K562 (cell line): ENCODE results near the gene WNT3. TPM values are rescaled to one million over a fixed set of nuclear protein-coding genes. Genes with fewer than 3 reads are reported as not detected.
A peak's percentile ranks its signal among the peaks of the same experiment; 100 is the strongest.

Experiments
- ATAC-seq: fragments of 200-7000 bp; cut with Tn5 transposase; 3 replicates; pipeline ENCODE4 v1.9.1; 2020; ENCODE audit warnings: moderate library complexity
- BruUV-seq: library from RNA; stranded (reverse); fragments of 400-500 nt; replicated peaks from 2 replicates; lab custom pipeline; 2021; lab: Mats Ljungman, UMichigan
- CTCF ChIA-PET: fragments of 300-600 bp; formaldehyde crosslinking; extraction: SDS; loops from one replicate; lab custom pipeline; 2021; ENCODE audit warnings: low intra/inter-chr PET ratio; lab: Yijun Ruan, JAX
- POLR2A ChIA-PET: fragments of 300-600, 350-650 bp; sonication (Branson Sonifier 250); formaldehyde crosslinking; extraction: SDS; loops from one replicate; lab custom pipeline; 2021; ENCODE audit warnings: antibody characterized with exemption, inconsistent platforms; lab: Yijun Ruan, JAX
- DNase-seq, 4 experiments: peaks; one replicate each; pipeline versions ENCODE4 v3.0.0 to v3.0.0-alpha.2; 2011 to 2018; ENCODE audit warnings: low spot score in 3 of 4, mixed read lengths in 3 of 4; ENCODE audit errors: extremely low read depth in 1 of 4
- FAIRE-seq: peaks from 2 replicates; lab custom pipeline; 2011; peaks lifted over from hg19 to GRCh38; lab: Jason Lieb, UNC
- H2AFZ ChIP-seq: 2 replicates; pipeline ENCODE4 v1.6.0; 2011; ENCODE audit warnings: low read depth, low read length, control low read depth, inconsistent platforms
- H3K27ac ChIP-seq: fragments of 200-600 bp; 3 replicates; pipeline ENCODE4 v1.8.0; 2011; ENCODE audit warnings: low read depth, mild to moderate bottlenecking, control low read depth, inconsistent platforms, low read length, moderate library complexity, mixed read lengths; ENCODE audit errors: extremely low read depth
- H3K27me3 ChIP-seq, 2 experiments: fragments of 300-600 bp in 1 of 2; 2 replicates in 1 of 2; 3 replicates in 1 of 2; pipeline versions ENCODE4 v1.6.0 to v1.8.0; 2011; ENCODE audit warnings: inconsistent platforms in 2 of 2, low read length in 2 of 2, mild to moderate bottlenecking in 1 of 2, mixed read lengths in 1 of 2, moderate library complexity in 1 of 2; ENCODE audit not compliant: control insufficient read depth in 2 of 2, insufficient read depth in 2 of 2
- H3K36me3 ChIP-seq: fragments of 300-600 bp; 3 replicates; pipeline ENCODE4 v1.8.0; 2011; ENCODE audit warnings: mild to moderate bottlenecking, low read length, inconsistent platforms; ENCODE audit not compliant: control insufficient read depth, insufficient read depth
- H3K4me1 ChIP-seq, 2 experiments: fragments of 200-600 bp in 1 of 2; replicated peaks in 1 of 2; 2 replicates in 1 of 2; 3 replicates in 1 of 2; pipeline versions ENCODE4 v1.5.1 to v1.8.0; 2011; ENCODE audit warnings: inconsistent platforms in 2 of 2, low read length in 2 of 2, mild to moderate bottlenecking in 1 of 2, mixed read lengths in 1 of 2, moderate library complexity in 1 of 2; ENCODE audit not compliant: control insufficient read depth in 2 of 2, insufficient read depth in 2 of 2
- H3K4me2 ChIP-seq: 2 replicates; pipeline ENCODE4 v1.6.1; 2011; ENCODE audit warnings: low read length, control low read depth, inconsistent platforms, mixed read lengths; ENCODE audit not compliant: insufficient read depth
- H3K4me3 ChIP-seq: fragments of 200-600 bp; sonication (generic), shearing (Covaris generic); 2 replicates; pipeline ENCODE4 v1.5.1; 2016; ENCODE audit warnings: control low read depth, inconsistent platforms
- H3K79me2 ChIP-seq: fragments of 200-600 bp; 3 replicates; pipeline ENCODE4 v1.8.0; 2011; ENCODE audit warnings: low read length, inconsistent platforms; ENCODE audit not compliant: control insufficient read depth, insufficient read depth
- H3K9ac ChIP-seq, 2 experiments: 2 replicates each; pipeline versions ENCODE4 v1.6.0 to v1.6.1; 2011; ENCODE audit warnings: low read depth in 2 of 2, low read length in 2 of 2, control low read depth in 1 of 2, inconsistent platforms in 1 of 2, mild to moderate bottlenecking in 1 of 2, mixed read lengths in 1 of 2; ENCODE audit not compliant: insufficient read depth in 1 of 2
- H3K9me1 ChIP-seq: one replicate; pipeline ENCODE4 v1.6.0; 2011; ENCODE audit warnings: inconsistent platforms, mild to moderate bottlenecking, low read length, moderate library complexity; ENCODE audit not compliant: control insufficient read depth, insufficient read depth
- H3K9me3 ChIP-seq: replicated peaks from 2 replicates; pipeline ENCODE4 v1.5.1; 2011; ENCODE audit warnings: low read depth, low read length, inconsistent platforms; ENCODE audit not compliant: control insufficient read depth, insufficient read depth
- H4K20me1 ChIP-seq: replicated peaks from 2 replicates; pipeline ENCODE4 v1.6.1; 2011; ENCODE audit warnings: low read length, inconsistent platforms, mixed read lengths; ENCODE audit not compliant: control insufficient read depth, insufficient read depth
- BCOR ChIP-seq: fragments of 450-650 bp; IDR thresholded peaks from 2 replicates; pipeline ENCODE4 v1.6.1; 2016
- GABPA ChIP-seq: fragments of 200-800 bp; sonication (Bioruptor generic); conservative IDR thresholded peaks from 2 replicates; pipeline ENCODE4 v1.6.1; 2016; ENCODE audit warnings: low read depth, missing genetic modification characterization, missing compliant biosample characterization
- HDAC2 ChIP-seq: fragments of 450-650 bp; IDR thresholded peaks from 2 replicates; pipeline ENCODE4 v1.6.1; 2016; ENCODE audit warnings: mild to moderate bottlenecking
- RBM25 ChIP-seq: fragments of 200-400 bp; formaldehyde crosslinking; IDR thresholded peaks from 2 replicates; pipeline ENCODE4 v1.6.1; 2018; ENCODE audit warnings: low read length, low read depth, moderate library complexity; ENCODE audit not compliant: severe bottlenecking
- RUNX1 ChIP-seq: sonication (generic); IDR thresholded peaks from 2 replicates; pipeline ENCODE4 v1.6.1; 2016; ENCODE audit warnings: antibody characterized with exemption, low read depth
- TFAM ChIP-seq: fragments of 250-450 bp; sonication (Bioruptor Pico); conservative IDR thresholded peaks from 2 replicates; pipeline ENCODE4 v1.5.0; 2021; ENCODE audit warnings: mild to moderate bottlenecking, moderate library complexity
- ZMIZ1 ChIP-seq, 2 experiments: fragments of 150-350 bp in 1 of 2; IDR thresholded peaks; 2 replicates each; pipeline ENCODE4 v1.6.1; 2012 to 2016; ENCODE audit warnings: low read depth in 2 of 2, low read length in 2 of 2, mild to moderate bottlenecking in 1 of 2, moderate library complexity in 1 of 2
- ZNF639 ChIP-seq, 2 experiments: fragments of 200-800 bp in 1 of 2; sonication (Bioruptor generic) in 1 of 2; sonication (generic) in 1 of 2; formaldehyde crosslinking in 1 of 2; IDR thresholded peaks in 1 of 2; conservative IDR thresholded peaks in 1 of 2; 2 replicates each; pipeline versions ENCODE4 v1.5.0 to v1.6.1; 2016 to 2020; ENCODE audit warnings: missing compliant biosample characterization in 1 of 2, missing genetic modification characterization in 1 of 2, missing genetic modification reagents in 1 of 2
- ZNF696 ChIP-seq: fragments of 250-450 bp; sonication (Bioruptor Pico); conservative IDR thresholded peaks from 2 replicates; pipeline ENCODE4 v1.4.0; 2020; ENCODE audit warnings: mild to moderate bottlenecking, moderate library complexity
- ZZZ3 ChIP-seq: fragments of 450-650 bp; IDR thresholded peaks from 2 replicates; pipeline ENCODE4 v1.6.1; 2016; ENCODE audit warnings: antibody characterized with exemption, mild to moderate bottlenecking, moderate library complexity
- WGBS: fragments of 100-300 bp; shearing (Covaris generic); methylation state at CpG from one replicate; pipeline ENCODE4 v1.1.6; 2016; ENCODE audit warnings: low coverage, mixed read lengths; ENCODE audit not compliant: insufficient coverage; ENCODE audit errors: missing lambda C conversion rate; 5-methylcytosine and 5-hydroxymethylcytosine counted together
- in situ Hi-C: fragments of 300-500 bp; cut with MboI; formaldehyde crosslinking; loops from 4 replicates; pipeline ENCODE4 v1.15.0; 2018; ENCODE audit warnings: inconsistent platforms, mixed read lengths
- intact Hi-C: fragments of 100-400 bp; cut with micrococcal nuclease; formaldehyde crosslinking; loops from 2 replicates; pipeline ENCODE4 v1.14.2; 2022
- polyA plus RNA-seq, 8 experiments: library from polyadenylated mRNA; depleted of rRNA in 4 of 8; stranded (reverse) in 5 of 8; unstranded in 3 of 8; fragments of >200 nt; fragmentation: Nextera tagmentation in 2 of 8; fragmentation: Illumina TruSeq in 1 of 8; extraction: Ambion mirVana in 2 of 8; extraction: Trizol in 1 of 8; gene quantifications; 2 replicates each; pipeline versions ENCODE4 v1.2.1 to v1.2.3, GENCODE V29; 2011 to 2014; ENCODE audit warnings: inconsistent platforms in 1 of 8, missing spikeins in 1 of 8
- total RNA-seq, 7 experiments: library from RNA; depleted of rRNA in 6 of 7; stranded (reverse); fragments of >200 nt in 6 of 7; fragmentation: Illumina TruSeq in 2 of 7; extraction: Trizol in 2 of 7; gene quantifications; 2 replicates each; pipeline versions ENCODE4 v1.2.1 to v1.2.3, GENCODE V29; 2011 to 2021; ENCODE audit warnings: low replicate concordance in 1 of 7

Gene WNT3
- total and polyA plus RNA-seq, 9 of the 15 experiments (the other 6 are each of a cell fraction or from before 2014, with no cell fraction given), result 1.5 to 6.1 (median 3.3) TPM

GRCh38 chr17:46827274-46827673, 8.8 kb upstream of the WNT3 start:
- no peak for FAIRE-seq
- TF ChIP-seq ZZZ3 (no peak), RBM25 (peak; percentile 90), BCOR (0 out of 2 replicates have a peak, but pooled peaks have one; percentile 30)
- TF ChIP-seq, all 486 proteins: peak for 2
- ATAC-seq, result no peak
- Histone ChIP-seq H3K9me1 (no peaks in the 10 kb centered on the region), H3K27ac (no peak overlapping the region), H3K4me3 (no peak overlapping the region), H3K4me1 (peaks cover 6 to 11% of the 10 kb centered on the region in 2 experiments; a peak in 4 of 5 replicates), H3K36me3 (no peaks in the 10 kb centered on the region), H4K20me1 (no peaks in the 10 kb centered on the region; the same call in 1 of the 2 replicates), H3K4me2 (no peak overlapping the region), H3K9ac (no peak overlapping the region), H3K9me3 (no peaks in the 10 kb centered on the region), H3K27me3 (no peaks in the 10 kb centered on the region), H3K79me2 (no peaks in the 10 kb centered on the region), H2AFZ (no peak overlapping the region)
- WGBS, result 24% methylated on average over 2 of the region's 2 CpGs
- no peak for DNase-seq
- ChIA-PET POLR2A (interaction anchor here (0.6 to 1.1 kb wide), 3 partner anchors 8 to 43 kb away, joined by 3 to 5 read pairs (median 3); no protein-coding TSS in a partner anchor), CTCF (no interaction called here)
- no TSS peak for BruUV-seq
- intact Hi-C loops, result no loop called here
- in situ Hi-C loops, result loop anchor here (25.0 kb wide), 2 partner anchors 190 to 840 kb away; partner anchors contain the start of gene STH

GRCh38 chr17:46826116-46826515, 7.6 kb upstream of the WNT3 start:
- H3K9ac ChIP-seq, result peak overlapping the region in 1 of 2 experiments; percentile 58; a peak in 1 of 4 replicates
- H3K4me1 ChIP-seq, result peaks cover 8 to 22% of the 10 kb centered on the region in 2 experiments; a peak in 4 of 5 replicates
- no peak overlapping the region for H3K4me2 ChIP-seq
- no peak for ATAC-seq
- ChIA-PET CTCF (no interaction called here), POLR2A (interaction anchor here (1.0 kb wide), 1 partner anchor 28 kb away, joined by 3 read pairs; no protein-coding TSS in a partner anchor)
- H3K36me3 ChIP-seq, result no peaks in the 10 kb centered on the region
- H3K79me2 ChIP-seq, result no peaks in the 10 kb centered on the region
- 0% methylated on average over 1 of the region's 1 CpG for WGBS
- FAIRE-seq, result no peak
- in situ Hi-C loops (loop anchor here (25.0 kb wide), 2 partner anchors 189 to 839 kb away; partner anchors contain the start of gene STH), intact Hi-C loops (no loop called here)
- H3K9me3 ChIP-seq, result no peaks in the 10 kb centered on the region
- H3K27ac ChIP-seq, result no peak overlapping the region
- no peaks in the 10 kb centered on the region for H3K9me1 ChIP-seq
- H3K4me3 ChIP-seq, result no peak overlapping the region
- DNase-seq, result no peak
- no peak overlapping the region for H2AFZ ChIP-seq
- H4K20me1 ChIP-seq, result no peaks in the 10 kb centered on the region; the same call in 1 of the 2 replicates
- no TSS peak for BruUV-seq
- H3K27me3 ChIP-seq, result no peaks in the 10 kb centered on the region
- TF ChIP-seq TFAM (CRISPR knock-in tag) (no peak), ZNF696 (CRISPR knock-in tag) (no peak), GABPA (tag) (no peak), ZNF639 (CRISPR knock-in tag; conservative IDR thresholded peaks at IDR 0.05 in 1 of 2, IDR thresholded peaks at IDR 0.05 in 1 of 2) (no peak), ZMIZ1 (IDR thresholded peaks at IDR 0.05; ENCODE audit: low read depth in 2 of 2, low read length in 2 of 2) (no peak), HDAC2 (no peak), RUNX1 (no peak)
